Measurements from ENCODE around the gene WSCD1. TPM values are rescaled to one million over a fixed set of nuclear protein-coding genes. Genes with fewer than 3 reads are reported as not detected.

The WSCD1 gene
- total RNA-seq, 6 donors from 2014 or later: 1.0 to 17.5 (median 3.8) TPM

GRCh38 chr17:6027342-6028024 is 42.7 kb upstream of the WSCD1 start:
- no peaks in the 10 kb centered on the region for H3K27me3 ChIP-seq
- no peak overlapping the region for H3K27ac ChIP-seq
- no peaks in the 10 kb centered on the region for H3K4me1 ChIP-seq
- no peak overlapping the region for H3K4me3 ChIP-seq
- H3K36me3 ChIP-seq: no peaks in the 10 kb centered on the region
- no peaks in the 10 kb centered on the region for H3K9me3 ChIP-seq
- DNase-seq (peak in 1 of 2 donors; percentile 31), ATAC-seq (ENCODE audit: low FRiP score in 2 of 2) (no peak)
- TF ChIP-seq POLR2AphosphoS5 (IDR thresholded peaks at IDR 0.05): no peak
- no peak for TF ChIP-seq CTCF (IDR thresholded peaks at IDR 0.05)
- no peak for TF ChIP-seq EP300 (IDR thresholded peaks at IDR 0.05)
- no peak for TF ChIP-seq POLR2A (IDR thresholded peaks at IDR 0.05)
- WGBS, 2 donors: 82 to 88% methylated on average over 8 to 12 of the region's 12 CpGs

GRCh38 chr17:6028294-6028693 is 41.9 kb upstream of the WSCD1 start:
- no peaks in the 10 kb centered on the region for H3K9me3 ChIP-seq
- no peak overlapping the region for H3K27ac ChIP-seq
- no peaks in the 10 kb centered on the region for H3K27me3 ChIP-seq
- no peak for TF ChIP-seq POLR2A (IDR thresholded peaks at IDR 0.05)
- no peak for TF ChIP-seq EP300 (IDR thresholded peaks at IDR 0.05)
- TF ChIP-seq CTCF (IDR thresholded peaks at IDR 0.05): no peak
- TF ChIP-seq POLR2AphosphoS5 (IDR thresholded peaks at IDR 0.05): no peak
- no peak for ATAC-seq (ENCODE audit: low FRiP score in 2 of 2)
- DNase-seq: no peak
- H3K4me3 ChIP-seq: no peak overlapping the region
- H3K36me3 ChIP-seq: no peaks in the 10 kb centered on the region
- H3K4me1 ChIP-seq: no peaks in the 10 kb centered on the region
- WGBS, 2 donors: 35 to 38% methylated on average over 10 of the region's 10 CpGs

- Histone ChIP-seq H3K27me3 (no peaks in the 10 kb centered on the region), H3K36me3 (no peaks in the 10 kb centered on the region), H3K4me3 (no peak overlapping the region), H3K9me3 (no peaks in the 10 kb centered on the region), H3K4me1 (no peaks in the 10 kb centered on the region), H3K27ac (no peak overlapping the region)
- ATAC-seq (ENCODE audit: low FRiP score in 2 of 2) (no peak), DNase-seq (no peak)
- 79% methylated on average over 7 of the region's 7 CpGs; no CpG with 5 or more reads in 1 of the 2 donors for WGBS, 2 donors
- no peak for TF ChIP-seq POLR2A (IDR thresholded peaks at IDR 0.05)
- no peak for TF ChIP-seq POLR2AphosphoS5 (IDR thresholded peaks at IDR 0.05)
These were observed 34.3 kb upstream of the WSCD1 start for GRCh38 chr17:6035801-6036394.

GRCh38 chr17:6040504-6040903 is 29.7 kb upstream of the WSCD1 start:
- no peaks in the 10 kb centered on the region for H3K4me1 ChIP-seq
- no peak overlapping the region for H3K27ac ChIP-seq
- WGBS, 2 donors: 62 to 66% methylated on average over 13 of the region's 13 CpGs
- ATAC-seq (ENCODE audit: low FRiP score in 2 of 2) (no peak), DNase-seq (no peak)
- no peaks in the 10 kb centered on the region for H3K36me3 ChIP-seq
- no peak for TF ChIP-seq CTCF (IDR thresholded peaks at IDR 0.05)
- TF ChIP-seq POLR2A (IDR thresholded peaks at IDR 0.05): no peak
- TF ChIP-seq POLR2AphosphoS5 (IDR thresholded peaks at IDR 0.05): no peak
- no peak for TF ChIP-seq EP300 (IDR thresholded peaks at IDR 0.05)
- H3K9me3 ChIP-seq: no peaks in the 10 kb centered on the region
- H3K27me3 ChIP-seq: no peaks in the 10 kb centered on the region
- H3K4me3 ChIP-seq: no peak overlapping the region

- TF ChIP-seq POLR2AphosphoS5 (IDR thresholded peaks at IDR 0.05): no peak
- TF ChIP-seq EP300 (IDR thresholded peaks at IDR 0.05): no peak
- no peak for TF ChIP-seq CTCF (IDR thresholded peaks at IDR 0.05)
- TF ChIP-seq POLR2A (IDR thresholded peaks at IDR 0.05): no peak
- H3K36me3 ChIP-seq: no peaks in the 10 kb centered on the region
- H3K4me1 ChIP-seq: no peaks in the 10 kb centered on the region
- H3K27ac ChIP-seq: no peak overlapping the region
- no peaks in the 10 kb centered on the region for H3K27me3 ChIP-seq
- ATAC-seq (ENCODE audit: low FRiP score in 2 of 2) (no peak), DNase-seq (no peak)
- no peak overlapping the region for H3K4me3 ChIP-seq
- WGBS, 2 donors: 65% methylated on average over 13 of the region's 13 CpGs; no CpG with 5 or more reads in 1 of the 2 donors
- H3K9me3 ChIP-seq: no peaks in the 10 kb centered on the region
These were observed 28.9 kb upstream of the WSCD1 start for GRCh38 chr17:6041246-6041645.

Data from upper lobe of left lung (tissue), 6 donors.